Esophagus muscularis mucosa (tissue), 3 donors: Measurements from ENCODE around the gene ATP1A4.

Experiments
- CTCF ChIP-seq, 3 experiments: fragments of 200-600 bp in 2 of 3; fragments of 450-650 bp in 1 of 3; sonication (generic) in 2 of 3; IDR thresholded peaks; one replicate each; pipeline ENCODE4 v1.5.1; 2017 to 2019; ENCODE audit warnings: antibody characterized with exemption in 3 of 3, mild to moderate bottlenecking in 2 of 3, moderate library complexity in 1 of 3
- POLR2AphosphoS5 ChIP-seq, 2 donors: sonication (generic); formaldehyde crosslinking; IDR thresholded peaks; one replicate each; pipeline ENCODE4 v1.6.1; 2017; ENCODE audit warnings: antibody characterized with exemption in 2 of 2

GRCh38 chr1:160163615-160164014 is 12.2 kb downstream of the ATP1A4 start:
- TF ChIP-seq CTCF (IDR thresholded peaks at IDR 0.05) (no peak), POLR2AphosphoS5 (IDR thresholded peaks at IDR 0.05) (no peak)
